WTC11 (cell line): ENCODE results near the gene AGBL1.

ENCODE experiments used
- CTCF ChIP-seq: fragments of 200-600 bp; IDR thresholded peaks from 2 replicates; pipeline ENCODE4 v1.8.0; 2022; ENCODE audit warnings: antibody characterized with exemption
- E2F4 ChIP-seq: sonication (generic); formaldehyde crosslinking; IDR thresholded peaks from 2 replicates; pipeline ENCODE4 v1.8.1; 2022; ENCODE audit warnings: low read depth, mild to moderate bottlenecking, moderate library complexity, missing genetic modification reagents, borderline replicate concordance
- IRF1 ChIP-seq: sonication (generic); formaldehyde crosslinking; IDR thresholded peaks from 2 replicates; pipeline ENCODE4 v1.8.0; 2023; ENCODE audit warnings: missing genetic modification reagents
- MLX ChIP-seq: sonication (generic); formaldehyde crosslinking; IDR thresholded peaks from 2 replicates; pipeline ENCODE4 v1.8.1; 2023; ENCODE audit warnings: mild to moderate bottlenecking, missing genetic modification reagents, moderate library complexity
- NR1H2 ChIP-seq: sonication (generic); formaldehyde crosslinking; IDR thresholded peaks from 2 replicates; pipeline ENCODE4 v1.9.0; 2021; ENCODE audit warnings: mild to moderate bottlenecking, moderate library complexity, missing genetic modification reagents
- NR2C2 ChIP-seq: sonication (generic); formaldehyde crosslinking; IDR thresholded peaks from 2 replicates; pipeline ENCODE4 v1.8.0; 2022; ENCODE audit warnings: mild to moderate bottlenecking, missing genetic modification reagents
- SMAD3 ChIP-seq: sonication (generic); formaldehyde crosslinking; IDR thresholded peaks from 2 replicates; pipeline ENCODE4 v1.8.0; 2022; ENCODE audit warnings: missing genetic modification reagents, mild to moderate bottlenecking, borderline replicate concordance
- SP1 ChIP-seq: sonication (generic); formaldehyde crosslinking; conservative IDR thresholded peaks from 2 replicates; pipeline ENCODE4 v1.8.1; 2022; ENCODE audit warnings: missing genetic modification reagents
- TEAD4 ChIP-seq: sonication (generic); formaldehyde crosslinking; IDR thresholded peaks from 2 replicates; pipeline ENCODE4 v1.8.0; 2022; ENCODE audit warnings: mild to moderate bottlenecking, missing genetic modification reagents
- ZNF121 ChIP-seq: sonication (generic); formaldehyde crosslinking; IDR thresholded peaks from 2 replicates; pipeline ENCODE4 v1.8.0; 2023; ENCODE audit warnings: missing genetic modification reagents
- ZNF138 ChIP-seq: sonication (generic); formaldehyde crosslinking; conservative IDR thresholded peaks from 2 replicates; pipeline ENCODE4 v1.8.1; 2022; ENCODE audit warnings: mild to moderate bottlenecking, moderate library complexity, missing genetic modification reagents

- TF ChIP-seq CTCF = no peak
- no peak for TF ChIP-seq E2F4
- TF ChIP-seq NR2C2 (CRISPR knock-in tag) = no peak
- TF ChIP-seq SP1 (CRISPR knock-in tag) = no peak
- no peak for TF ChIP-seq ZNF121 (CRISPR knock-in tag)
- no peak for TF ChIP-seq TEAD4 (CRISPR knock-in tag)
- TF ChIP-seq ZNF138 (CRISPR knock-in tag) = no peak
- no peak for TF ChIP-seq SMAD3 (CRISPR knock-in tag)
- no peak for TF ChIP-seq MLX (CRISPR knock-in tag)
- TF ChIP-seq IRF1 (CRISPR knock-in tag) = no peak
- no peak for TF ChIP-seq NR1H2 (CRISPR knock-in tag)
Measured at GRCh38 chr15:86776145-86776544, 696.5 kb downstream of the AGBL1 start.
